ENCODE data around the gene AFAP1.
A peak's percentile ranks its signal among the peaks of the same experiment; 100 is the strongest.

Gene AFAP1

GRCh38 chr4:7817877-7818398 is 121.7 kb downstream of the AFAP1 start:
- no peak for DNase-seq

DNA sequence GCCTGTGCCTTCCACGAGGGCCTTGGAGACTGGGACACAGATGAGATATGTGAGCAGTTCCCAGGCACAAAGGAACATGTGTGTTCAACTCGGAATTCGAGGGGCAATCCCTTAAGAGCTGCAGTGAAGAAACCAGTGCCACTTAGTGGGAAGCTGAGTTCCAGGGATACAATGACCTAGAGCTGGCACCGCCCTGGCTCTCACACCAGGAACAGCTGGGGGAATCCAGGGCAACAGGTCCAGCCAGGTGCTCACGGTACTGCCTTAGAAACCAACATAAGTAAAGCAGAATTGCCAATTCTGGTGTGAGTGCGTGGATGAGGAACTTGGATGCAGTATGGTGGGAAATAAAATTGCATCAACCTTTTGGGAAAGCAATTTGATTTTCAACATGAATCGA is 122.9 kb downstream of the AFAP1 start:
- DNase-seq, result no peak

- no peak for DNase-seq
These were observed 123.7 kb downstream of the AFAP1 start for GRCh38 chr4:7815981-7816380.

GRCh38 chr4:7815562-7815961 is 124.1 kb downstream of the AFAP1 start:
- no peak for DNase-seq

- no peak for DNase-seq
These were observed 125.2 kb downstream of the AFAP1 start for GRCh38 chr4:7814451-7814850.

DNA sequence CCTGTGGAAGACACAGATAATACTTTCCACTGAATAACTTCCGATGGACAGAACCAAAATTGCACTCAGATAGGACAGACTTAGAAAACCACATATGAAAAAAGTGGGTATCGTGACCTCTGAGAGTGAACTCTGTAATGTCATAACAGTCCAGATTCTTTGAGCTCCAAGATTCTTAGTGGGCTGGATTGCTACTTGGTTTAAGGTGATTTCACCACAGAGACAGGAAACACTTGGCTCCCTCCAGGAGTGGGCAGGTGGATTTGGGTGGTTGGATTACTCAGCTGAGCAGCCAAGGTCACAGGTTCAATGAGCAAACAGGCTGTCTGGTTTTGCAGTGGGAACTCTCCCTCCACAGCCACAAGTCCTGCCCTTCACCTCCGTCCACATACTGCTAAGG is 126.0 kb downstream of the AFAP1 start:
- no peak for DNase-seq

DNA sequence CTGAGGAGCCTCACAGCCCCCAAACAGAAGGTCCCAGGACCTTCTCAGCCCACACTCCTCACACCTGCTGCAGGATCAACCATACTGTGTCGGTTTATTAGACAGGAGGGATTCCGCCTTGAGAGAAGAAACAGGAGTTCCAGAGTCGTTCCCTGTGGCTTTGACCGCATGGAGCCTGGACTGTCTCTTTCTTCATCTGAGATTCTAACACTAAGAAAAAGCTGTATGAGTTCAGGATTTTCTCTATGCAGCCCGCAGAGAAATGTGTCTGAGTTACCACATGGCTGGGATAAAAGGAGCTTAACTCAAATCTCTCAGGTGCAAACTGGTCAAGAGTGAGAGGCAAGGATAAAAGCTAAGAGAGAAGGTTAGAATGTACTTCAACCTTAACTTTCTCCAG is 126.7 kb downstream of the AFAP1 start:
- DNase-seq, result no peak

DNA sequence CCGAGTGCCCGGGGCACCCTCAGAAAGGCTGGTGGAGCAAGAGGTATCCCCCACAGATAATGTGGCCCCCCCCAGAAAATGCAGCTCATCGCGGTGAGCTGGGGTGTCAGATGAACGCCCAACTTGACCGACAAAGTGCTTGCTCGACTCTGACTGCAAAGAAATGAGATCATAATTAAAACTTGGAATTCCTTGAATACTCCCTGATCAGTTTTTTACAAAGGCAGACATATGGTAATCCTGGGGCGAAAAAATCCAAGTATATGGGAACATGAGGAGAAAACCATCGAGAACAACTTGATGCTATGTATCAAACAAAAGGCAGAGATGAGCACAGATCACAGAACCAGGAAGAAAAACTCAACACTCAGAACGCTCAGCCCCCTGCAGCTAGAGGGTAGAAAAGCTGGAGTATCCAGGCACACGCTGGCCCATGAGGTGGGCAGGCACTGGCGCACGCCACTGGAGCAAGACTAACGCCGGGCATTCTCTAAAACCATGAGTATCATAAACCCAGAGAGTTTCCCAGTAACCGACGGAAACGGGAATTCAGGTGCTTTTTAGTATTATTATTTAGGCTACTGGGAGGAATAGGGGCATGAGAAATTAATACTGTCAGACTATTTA is 127.3 kb downstream of the AFAP1 start:
- no peak for DNase-seq

- no peak for DNase-seq
These were observed 128.0 kb downstream of the AFAP1 start for GRCh38 chr4:7811536-7812191.

DNA sequence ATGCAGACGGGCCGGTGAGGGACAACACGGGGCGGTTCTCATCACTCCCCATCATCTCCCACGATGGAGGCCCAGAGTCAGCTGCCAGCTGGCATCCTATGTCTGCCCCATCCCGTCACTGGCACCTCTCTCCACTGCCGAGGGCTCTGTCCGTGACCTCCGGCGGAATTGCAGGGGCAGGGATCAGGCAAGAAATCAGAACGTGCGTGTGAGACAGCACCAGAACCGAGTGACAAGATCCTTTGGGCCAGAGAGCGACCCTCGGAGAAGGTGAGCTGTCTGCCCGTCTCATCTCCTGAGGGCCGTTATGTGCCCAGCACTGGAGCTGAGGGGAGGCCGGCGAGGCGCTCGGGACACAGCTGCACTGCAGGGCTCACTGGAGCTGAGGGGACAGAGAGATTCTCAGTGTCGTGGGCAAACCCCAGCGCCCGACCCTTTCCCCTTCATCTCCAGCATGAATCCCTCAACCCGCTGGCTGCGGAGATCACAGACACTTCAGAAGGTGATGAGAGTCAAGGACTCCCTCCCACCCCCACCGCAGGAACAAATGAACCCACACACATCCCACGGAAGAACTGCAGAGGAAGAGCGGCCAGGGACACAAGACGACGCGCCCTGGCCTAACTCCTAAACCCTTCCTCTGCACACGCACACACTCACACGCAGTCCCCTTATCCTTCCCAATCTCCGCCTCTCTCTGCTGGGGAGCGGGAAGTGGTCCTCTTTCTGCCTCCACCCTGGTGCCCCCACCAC is 128.7 kb downstream of the AFAP1 start:
- DNase-seq, result no peak

GRCh38 chr4:7808752-7809151 is 130.9 kb downstream of the AFAP1 start:
- DNase-seq, result no peak

GRCh38 chr4:7808181-7808580 is 131.5 kb downstream of the AFAP1 start:
- DNase-seq, result no peak

DNA sequence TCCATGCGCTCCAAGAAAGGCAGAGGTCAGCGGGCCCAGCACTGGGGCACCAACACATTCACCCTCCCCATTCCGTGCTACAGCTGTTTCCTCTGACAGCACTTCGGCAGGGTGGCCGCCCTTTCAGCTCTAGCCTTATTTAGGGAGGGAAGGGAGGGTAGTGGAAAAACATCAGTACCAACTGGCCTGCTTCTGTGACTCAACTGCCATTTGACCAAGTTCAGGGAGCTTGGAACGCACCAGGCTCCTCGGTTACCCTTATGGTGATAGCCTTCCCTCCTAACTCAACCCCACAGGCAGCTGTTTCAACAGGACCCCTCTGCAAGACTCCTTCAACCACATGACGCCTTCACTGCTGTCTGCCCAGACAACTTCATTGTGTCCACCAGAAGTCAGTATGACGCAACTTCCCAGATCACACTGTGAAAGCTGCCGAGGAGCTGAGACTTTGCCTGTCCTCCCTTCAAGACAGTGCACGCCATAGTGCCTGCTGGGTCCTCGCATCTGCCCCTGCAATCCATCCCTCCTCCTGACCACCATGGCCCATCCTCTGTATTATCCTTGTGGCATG is 132.2 kb downstream of the AFAP1 start:
- peak; percentile 20 to 44 for DNase-seq

DNA sequence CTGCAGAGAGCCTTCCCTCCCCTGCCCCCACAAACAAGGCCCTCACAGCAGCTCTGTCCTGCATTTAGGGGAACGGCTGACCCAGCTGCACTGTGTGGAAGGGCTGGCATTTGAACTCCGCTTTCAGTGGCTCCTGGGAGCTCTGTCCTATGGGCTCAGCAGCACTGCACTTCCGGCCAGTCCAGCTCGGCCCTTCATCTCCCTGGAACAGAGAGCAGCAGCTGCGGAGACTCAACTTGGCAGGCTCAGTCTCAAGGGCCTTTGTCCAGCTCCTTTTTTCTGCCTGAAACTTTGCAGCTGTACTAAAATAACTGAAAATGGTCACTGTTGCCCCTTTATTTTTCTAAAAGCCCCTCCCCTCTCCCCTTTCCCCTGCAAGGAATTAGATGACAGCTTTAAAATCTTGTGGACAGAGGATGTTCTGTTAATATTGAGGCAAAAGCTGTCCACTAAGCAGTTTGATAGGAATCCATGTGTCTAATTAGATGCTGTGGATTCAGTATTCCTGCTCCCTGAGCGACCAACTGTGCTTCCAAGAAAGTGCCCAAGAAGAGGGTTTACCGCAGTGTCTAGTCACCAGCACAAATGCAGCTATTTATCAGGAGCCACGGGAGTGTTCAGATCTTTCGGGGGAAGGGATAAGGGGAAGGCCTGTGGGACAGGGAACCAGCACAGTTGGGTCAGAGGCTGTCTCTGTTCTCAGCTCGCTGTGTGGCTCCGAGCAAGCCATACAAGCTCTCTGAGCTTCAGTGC is 133.1 kb downstream of the AFAP1 start:
- no peak for DNase-seq

- no peak for DNase-seq
These were observed 133.9 kb downstream of the AFAP1 start for GRCh38 chr4:7805533-7806337.

DNA sequence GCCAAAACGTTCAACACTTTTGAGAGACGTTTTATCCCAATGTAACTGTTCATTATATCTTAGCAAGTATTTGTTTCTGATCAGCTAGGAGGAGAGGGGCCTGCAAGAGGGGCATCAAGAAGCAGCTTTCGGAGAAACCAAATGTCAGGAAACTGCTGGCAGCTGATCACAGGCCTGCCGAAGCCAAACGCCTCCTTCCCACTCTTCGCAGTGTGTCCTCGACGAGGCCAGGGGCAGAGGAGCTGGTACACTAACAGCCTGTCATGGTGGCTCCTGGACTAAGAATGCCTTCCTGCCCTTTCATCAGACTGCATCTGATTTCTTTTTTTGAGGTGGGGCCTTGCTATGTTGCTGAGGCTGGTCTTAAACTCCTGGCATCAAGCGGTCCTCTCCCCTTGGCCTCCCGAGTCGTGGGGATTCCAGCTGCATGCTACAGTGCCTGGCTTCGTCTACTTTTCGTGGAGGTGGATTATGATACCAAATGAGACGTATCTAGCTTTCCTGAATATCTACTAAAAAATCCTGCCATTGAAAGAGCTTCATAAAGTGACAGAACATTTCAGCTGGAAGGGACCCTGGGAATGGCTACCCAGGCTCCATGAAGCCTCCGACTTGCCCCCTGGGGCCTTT is 134.8 kb downstream of the AFAP1 start:
- no peak for DNase-seq

- DNase-seq, result peak; percentile 68 to 77
These were observed 135.5 kb downstream of the AFAP1 start for GRCh38 chr4:7803992-7804755.

DNA sequence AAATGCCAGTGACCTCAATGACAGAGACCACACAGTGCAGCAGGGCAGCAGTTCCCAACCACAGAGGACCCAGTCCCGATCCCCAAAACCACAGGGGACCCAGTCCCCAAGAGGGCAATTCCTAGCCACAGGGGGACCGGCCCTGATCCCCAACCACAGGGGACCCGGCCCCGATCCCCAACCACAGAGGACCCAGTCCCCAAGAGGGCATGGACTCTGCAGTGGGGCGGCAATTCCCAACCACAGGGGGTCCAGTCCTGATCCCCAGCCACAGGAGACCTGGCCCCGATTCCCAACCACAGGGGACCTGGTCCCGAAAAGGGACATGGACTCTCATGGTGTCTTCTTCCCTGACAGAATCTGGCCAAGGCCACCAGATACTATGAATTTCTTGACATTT is 136.3 kb downstream of the AFAP1 start:
- no peak for DNase-seq

GRCh38 chr4:7802093-7802726 is 137.5 kb downstream of the AFAP1 start:
- DNase-seq, result peak; percentile 80 to 85

GRCh38 chr4:7801641-7802040 is 138.0 kb downstream of the AFAP1 start:
- no peak for DNase-seq

Data from inflammatory macrophage (primary cell).